Memory B cell (primary cell): Measurements from ENCODE around the gene CISD2.
"Not testable (repeated sequence)": the region's sequence is repeated elsewhere in the genome, so short reads cannot be mapped to it uniquely, and the experiment has no call there.

ENCODE experiments used
- ATAC-seq: fragments of 150-1000 bp; cut with Tn5 transposase; 2 replicates; pipeline ENCODE4 v1.10.0; 2021; ENCODE audit warnings: low read depth, mild to moderate bottlenecking, moderate library complexity
- DNase-seq, 2 donors: peaks; one replicate each; pipeline ENCODE4 v3.0.0; 2022; ENCODE audit warnings: low spot score in 2 of 2
- H3K27ac Mint-ChIP-seq: one replicate; pipeline ENCODE4 v1.8.0; 2022; ENCODE audit warnings: mild to moderate bottlenecking, moderate library complexity, mixed read lengths
- H3K27me3 Mint-ChIP-seq: one replicate; pipeline ENCODE4 v1.8.0; 2022; ENCODE audit warnings: mixed read lengths
- H3K36me3 Mint-ChIP-seq: one replicate; pipeline ENCODE4 v1.8.0; 2022; ENCODE audit warnings: mild to moderate bottlenecking, mixed read lengths
- H3K4me1 Mint-ChIP-seq: one replicate; pipeline ENCODE4 v1.8.0; 2022; ENCODE audit warnings: mixed read lengths
- H3K4me3 Mint-ChIP-seq: one replicate; pipeline ENCODE4 v1.8.0; 2022; ENCODE audit warnings: mild to moderate bottlenecking, moderate library complexity, mixed read lengths
- H3K9me3 Mint-ChIP-seq: one replicate; pipeline ENCODE4 v1.8.0; 2022; ENCODE audit warnings: mixed read lengths

The CISD2 gene

GRCh38 chr4:102918859-102919258 lies 50.1 kb downstream of the CISD2 start:
- no peaks in the 10 kb centered on the region for H3K4me1 Mint-ChIP-seq
- peaks cover 45% of the 10 kb centered on the region for H3K36me3 Mint-ChIP-seq
- H3K9me3 Mint-ChIP-seq, result peaks cover 24% of the 10 kb centered on the region
- ATAC-seq (no peak), DNase-seq (no peak)
- no peak overlapping the region for H3K4me3 Mint-ChIP-seq
- H3K27me3 Mint-ChIP-seq, result no peaks in the 10 kb centered on the region
- no peak overlapping the region for H3K27ac Mint-ChIP-seq

- H3K27me3 Mint-ChIP-seq, ATAC-seq, H3K27ac Mint-ChIP-seq, DNase-seq, H3K4me3 Mint-ChIP-seq, H3K4me1 Mint-ChIP-seq: not testable (repeated sequence)
- peaks cover 20% of the 10 kb centered on the region for H3K9me3 Mint-ChIP-seq
- peaks cover 42% of the 10 kb centered on the region for H3K36me3 Mint-ChIP-seq
Measured at GRCh38 chr4:102919697-102920096, 50.9 kb downstream of the CISD2 start.

GRCh38 chr4:102935716-102936115 lies 66.9 kb downstream of the CISD2 start:
- Mint-ChIP-seq H3K4me1 (no peaks in the 10 kb centered on the region), H3K9me3 (peaks cover under 1% of the 10 kb centered on the region), H3K27ac (no peak overlapping the region), H3K27me3 (no peaks in the 10 kb centered on the region), H3K36me3 (peaks cover 8% of the 10 kb centered on the region), H3K4me3 (no peak overlapping the region)
- DNase-seq, result no peak
- ATAC-seq, result no peak

- not testable (repeated sequence) for H3K27me3 Mint-ChIP-seq, H3K4me3 Mint-ChIP-seq, DNase-seq, H3K4me1 Mint-ChIP-seq, ATAC-seq, H3K9me3 Mint-ChIP-seq, H3K27ac Mint-ChIP-seq
- peaks cover 17% of the 10 kb centered on the region for H3K36me3 Mint-ChIP-seq
Measured at GRCh38 chr4:102938063-102938462, 69.3 kb downstream of the CISD2 start.
